Measurements from ENCODE around the gene GALNT16. TPM values are rescaled to one million over a fixed set of nuclear protein-coding genes. Genes with fewer than 3 reads are reported as not detected.

The GALNT16 gene
- total RNA-seq, 4 donors from 2014 or later = 3.7 to 16.2 (median 6.7) TPM

DNA sequence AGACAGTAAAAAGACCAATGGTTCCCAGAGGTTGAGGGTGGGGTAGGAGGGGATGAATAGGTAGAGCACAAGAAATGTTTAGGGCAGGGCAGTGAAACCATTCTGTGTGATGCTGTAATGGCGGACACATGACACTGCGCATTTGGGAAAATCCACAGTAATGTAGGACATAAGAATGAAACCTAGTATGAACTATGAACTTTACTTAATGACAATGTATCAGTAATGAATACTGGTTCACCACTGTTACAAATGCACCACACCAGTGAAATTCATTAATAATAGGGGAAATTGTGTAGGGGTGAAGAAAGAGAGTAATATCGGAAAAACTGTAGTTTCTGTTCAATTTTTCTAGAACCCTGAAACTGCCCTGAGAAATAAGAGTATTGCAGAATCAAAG lies 132.5 kb downstream of the GALNT16 start:
- WGBS, 2 donors (ENCODE audit: low coverage in 1 of 2) = 90 to 94% methylated on average over 3 of the region's 3 CpGs
- peaks cover 0 to 79% of the 10 kb centered on the region in 2 donors for H3K36me3 ChIP-seq
- H3K27ac ChIP-seq = no peak overlapping the region
- TF ChIP-seq CTCF (IDR thresholded peaks at IDR 0.05) (no peak), POLR2AphosphoS5 (IDR thresholded peaks at IDR 0.05) (no peak), EP300 (IDR thresholded peaks at IDR 0.05) (no peak), POLR2A (IDR thresholded peaks at IDR 0.05) (no peak)
- H3K9me3 ChIP-seq = no peaks in the 10 kb centered on the region
- H3K4me1 ChIP-seq = peaks cover 5 to 85% (median 6%) of the 10 kb centered on the region in 3 donors
- no peaks in the 10 kb centered on the region for H3K27me3 ChIP-seq
- no peak overlapping the region for H3K4me3 ChIP-seq
- ATAC-seq = no peak

DNA sequence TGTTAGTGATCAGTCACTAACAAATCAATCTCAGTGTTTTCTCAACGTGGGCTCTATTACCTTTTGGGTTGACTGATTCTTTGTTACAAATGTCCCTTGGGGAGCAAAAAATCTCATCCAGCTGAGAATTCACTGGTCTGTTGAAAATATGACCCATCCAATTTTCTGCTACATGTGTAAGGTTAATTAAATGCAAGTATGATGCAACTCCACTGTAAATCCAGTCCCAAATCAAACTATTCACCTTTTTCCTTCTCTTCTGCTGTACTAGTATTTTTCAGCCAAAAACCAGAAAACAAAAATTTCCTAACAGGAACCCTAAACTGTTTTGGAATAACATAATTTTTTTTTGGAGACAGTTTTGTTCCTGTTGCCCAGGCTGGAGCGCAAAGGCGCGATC lies 136.0 kb downstream of the GALNT16 start:
- no peak for ATAC-seq
- no peaks in the 10 kb centered on the region for H3K27me3 ChIP-seq
- no peak overlapping the region for H3K27ac ChIP-seq
- peaks cover 16 to 82% (median 21%) of the 10 kb centered on the region in 3 donors for H3K4me1 ChIP-seq
- peaks cover 0 to 51% of the 10 kb centered on the region in 2 donors for H3K36me3 ChIP-seq
- no peak overlapping the region for H3K4me3 ChIP-seq
- no peak for TF ChIP-seq EP300 (IDR thresholded peaks at IDR 0.05)
- TF ChIP-seq POLR2A (IDR thresholded peaks at IDR 0.05) = no peak
- no peak for TF ChIP-seq CTCF (IDR thresholded peaks at IDR 0.05)
- no peak for TF ChIP-seq POLR2AphosphoS5 (IDR thresholded peaks at IDR 0.05)
- WGBS, 2 donors (ENCODE audit: low coverage in 1 of 2) = 81 to 88% methylated on average over 4 of the region's 4 CpGs
- no peaks in the 10 kb centered on the region for H3K9me3 ChIP-seq

GRCh38 chr14:69398053-69398817 lies 138.3 kb downstream of the GALNT16 start, which contains the start of the genes ERH and SLC39A9:
Gene ERH, minus strand, starts transcription at chr14:69398299. Its CDS starts 66 bp downstream, at chr14:69398233.
Gene SLC39A9, plus strand, starts transcription at chr14:69398692. Its CDS starts 678 bp downstream, at chr14:69399370.
- TF ChIP-seq POLR2A (IDR thresholded peaks at IDR 0.05) (peak; percentile 53 to 63), POLR2AphosphoS5 (IDR thresholded peaks at IDR 0.05) (peak; percentile 67), CTCF (IDR thresholded peaks at IDR 0.05) (peak in 1 of 4 experiments; percentile 13), EP300 (IDR thresholded peaks at IDR 0.05) (no peak)
- peaks cover 18 to 77% (median 24%) of the 10 kb centered on the region in 3 donors for H3K4me1 ChIP-seq
- H3K27ac ChIP-seq = peak within 1 kb of the TSS; percentile 84 to 96 (median 93)
- H3K36me3 ChIP-seq = peaks cover 0 to 32% of the 10 kb centered on the region in 2 donors
- H3K27me3 ChIP-seq = no peaks in the 10 kb centered on the region
- H3K4me3 ChIP-seq = peak within 1 kb of the TSS; percentile 68 to 85
- H3K9me3 ChIP-seq = no peaks in the 10 kb centered on the region
- 0% methylated on average over 16 to 21 of the region's 53 CpGs for WGBS, 2 donors (ENCODE audit: low coverage in 1 of 2)
- peak; percentile 99 for ATAC-seq

- Histone ChIP-seq H3K9me3 (no peaks in the 10 kb centered on the region), H3K4me3 (peak overlapping the region; percentile 68 to 85), H3K27me3 (no peaks in the 10 kb centered on the region), H3K36me3 (peaks cover 0 to 27% of the 10 kb centered on the region in 2 donors), H3K27ac (peak overlapping the region; percentile 84 to 96 (median 93)), H3K4me1 (peaks cover 18 to 71% (median 24%) of the 10 kb centered on the region in 3 donors)
- TF ChIP-seq POLR2A (IDR thresholded peaks at IDR 0.05) (peak in 1 of 2 donors; percentile 18), POLR2AphosphoS5 (IDR thresholded peaks at IDR 0.05) (no peak)
- WGBS, 2 donors (ENCODE audit: low coverage in 1 of 2) = 0 to 1% methylated on average over 11 to 15 of the region's 18 CpGs
- peak; percentile 3 for ATAC-seq
These were observed 138.9 kb downstream of the GALNT16 start for GRCh38 chr14:69398818-69399210.

- no peaks in the 10 kb centered on the region for H3K27me3 ChIP-seq
- WGBS, 2 donors (ENCODE audit: low coverage in 1 of 2) = 87 to 97% methylated on average over 5 to 7 of the region's 8 CpGs
- ATAC-seq = no peak
- peaks cover 18 to 64% (median 24%) of the 10 kb centered on the region in 3 donors for H3K4me1 ChIP-seq
- H3K9me3 ChIP-seq = no peaks in the 10 kb centered on the region
- no peak for TF ChIP-seq CTCF (IDR thresholded peaks at IDR 0.05)
- TF ChIP-seq POLR2AphosphoS5 (IDR thresholded peaks at IDR 0.05) = no peak
- TF ChIP-seq POLR2A (IDR thresholded peaks at IDR 0.05) = no peak
- peaks cover 0 to 17% of the 10 kb centered on the region in 2 donors for H3K36me3 ChIP-seq
- H3K27ac ChIP-seq = no peak overlapping the region
- H3K4me3 ChIP-seq = peak overlapping the region; percentile 68 to 85
These were observed 139.8 kb downstream of the GALNT16 start for GRCh38 chr14:69399750-69400149.
